GM12878 (cell line): Measurements from ENCODE around the gene FAM163B. TPM values are rescaled to one million over a fixed set of nuclear protein-coding genes. Genes with fewer than 3 reads are reported as not detected.

Source experiments
- ATAC-seq: fragments of 200-7000 bp; cut with Tn5 transposase; 3 replicates; pipeline ENCODE4 v1.9.1; 2020; ENCODE audit warnings: mild to moderate bottlenecking, moderate library complexity
- BruUV-seq: library from RNA; stranded (reverse); fragments of 400-500 nt; replicated peaks from 2 replicates; lab custom pipeline; 2021; lab: Mats Ljungman, UMichigan
- CTCF ChIA-PET: fragments of 300-600 bp; sonication (Branson Sonifier 250); formaldehyde crosslinking; extraction: SDS; loops from one replicate; lab custom pipeline; 2021; ENCODE audit warnings: inconsistent platforms; lab: Yijun Ruan, JAX
- POLR2A ChIA-PET: fragments of 350-600 bp; formaldehyde crosslinking; extraction: SDS; loops from one replicate; lab custom pipeline; 2021; ENCODE audit warnings: inconsistent platforms; lab: Charles Lee
- RAD21 ChIA-PET: fragments of 300-600 bp; sonication (Branson Sonifier 250); formaldehyde crosslinking; loops from one replicate; lab custom pipeline; 2023; ENCODE audit warnings: antibody characterized with exemption; ENCODE audit not compliant: unreplicated experiment; lab: Charles Lee
- SMC1A ChIA-PET: fragments of 300-600 bp; sonication (Branson Sonifier 250); formaldehyde crosslinking; loops from one replicate; lab custom pipeline; 2023; ENCODE audit not compliant: unreplicated experiment, uncharacterized antibody; lab: Charles Lee
- DNase-seq: peaks from one replicate; pipeline ENCODE4 v3.0.0-alpha.2; 2011; ENCODE audit warnings: low read depth, low spot score
- FAIRE-seq: peaks from 3 replicates; lab custom pipeline; 2011; peaks lifted over from hg19 to GRCh38; lab: Jason Lieb, UNC
- H2AFZ ChIP-seq: 2 replicates; pipeline ENCODE4 v1.6.0; 2011; ENCODE audit warnings: low read depth, low read length, control low read depth; ENCODE audit not compliant: control insufficient read depth
- H3K27ac ChIP-seq: 2 replicates; pipeline ENCODE4 v1.5.1; 2011; ENCODE audit warnings: control low read depth; ENCODE audit not compliant: control insufficient read depth, insufficient read depth
- H3K27me3 ChIP-seq, 2 experiments: replicated peaks in 1 of 2; 2 replicates each; pipeline versions ENCODE4 v1.6.0 to v1.6.1; 2011; ENCODE audit warnings: low read length in 1 of 2; ENCODE audit not compliant: control insufficient read depth in 2 of 2, insufficient read depth in 2 of 2
- H3K36me3 ChIP-seq, 2 experiments: 2 replicates each; pipeline ENCODE4 v1.5.1; 2011; ENCODE audit warnings: low read length in 1 of 2; ENCODE audit not compliant: control insufficient read depth in 2 of 2, insufficient read depth in 2 of 2
- H3K4me1 ChIP-seq: 2 replicates; pipeline ENCODE4 v1.6.1; 2011; ENCODE audit warnings: mild to moderate bottlenecking, low read length, moderate library complexity, mixed read lengths; ENCODE audit not compliant: control insufficient read depth, insufficient read depth
- H3K4me2 ChIP-seq: 2 replicates; pipeline ENCODE4 v1.6.0; 2011; ENCODE audit warnings: control low read depth; ENCODE audit not compliant: control insufficient read depth, insufficient read depth
- H3K4me3 ChIP-seq: fragments of 200-600 bp; sonication (generic); 2 replicates; pipeline ENCODE4 v1.5.1; 2016
- H3K79me2 ChIP-seq: 2 replicates; pipeline ENCODE4 v1.6.0; 2011; ENCODE audit warnings: low read length; ENCODE audit not compliant: control insufficient read depth, insufficient read depth
- H3K9ac ChIP-seq: 2 replicates; pipeline ENCODE4 v1.8.0; 2011; ENCODE audit warnings: low read length, control low read depth, mixed read lengths; ENCODE audit not compliant: control insufficient read depth, insufficient read depth
- H3K9me3 ChIP-seq: replicated peaks from 3 replicates; pipeline ENCODE4 v1.5.1; 2011; ENCODE audit warnings: mild to moderate bottlenecking, low read length; ENCODE audit not compliant: control insufficient read depth, insufficient read depth
- H4K20me1 ChIP-seq: 2 replicates; pipeline ENCODE4 v1.6.0; 2011; ENCODE audit not compliant: control insufficient read depth, insufficient read depth
- ATF7 ChIP-seq: fragments of 450-650 bp; IDR thresholded peaks from 2 replicates; pipeline ENCODE4 v1.6.1; 2016; ENCODE audit warnings: low read depth, mild to moderate bottlenecking
- EED ChIP-seq: sonication (generic); IDR thresholded peaks from 2 replicates; pipeline ENCODE4 v1.6.1; 2016; ENCODE audit warnings: antibody characterized with exemption, low read depth
- JUNB ChIP-seq: IDR thresholded peaks from 2 replicates; pipeline ENCODE4 v1.6.1; 2016; ENCODE audit warnings: antibody characterized with exemption, mild to moderate bottlenecking
- JUND ChIP-seq: IDR thresholded peaks from 2 replicates; pipeline ENCODE4 v1.6.1; 2012; ENCODE audit warnings: low read depth, mild to moderate bottlenecking, low read length, improper control_type of control experiment, moderate library complexity
- NR2C2 ChIP-seq: IDR thresholded peaks from 2 replicates; pipeline ENCODE4 v1.6.1; 2011; ENCODE audit warnings: borderline replicate concordance, low read depth; ENCODE audit not compliant: control insufficient read depth, insufficient read length
- POLR2AphosphoS2 ChIP-seq: IDR thresholded peaks from 2 replicates; pipeline ENCODE4 v1.6.1; 2011; ENCODE audit warnings: low read depth, mild to moderate bottlenecking, low read length, improper control_type of control experiment, moderate library complexity
- RELA ChIP-seq: fragments of 450-650 bp; IDR thresholded peaks from 2 replicates; pipeline ENCODE4 v1.8.0; 2014; ENCODE audit warnings: borderline replicate concordance; ENCODE audit not compliant: partially characterized antibody
- STAT3 ChIP-seq: IDR thresholded peaks from 2 replicates; pipeline ENCODE4 v1.6.1; 2011; ENCODE audit warnings: low read depth, low read length, improper control_type of control experiment
- YBX1 ChIP-seq: fragments of 450-650 bp; IDR thresholded peaks from 2 replicates; pipeline ENCODE4 v1.6.1; 2016; ENCODE audit warnings: antibody characterized with exemption
- ZNF622 ChIP-seq: fragments of 450-650 bp; IDR thresholded peaks from 2 replicates; pipeline ENCODE4 v1.6.1; 2017; ENCODE audit warnings: mild to moderate bottlenecking, inconsistent platforms
- WGBS: methylation state at CpG from one replicate; pipeline ENCODE4 v1.1.6; 2016; ENCODE audit warnings: low lambda C conversion rate; ENCODE audit not compliant: insufficient replicate concordance, insufficient coverage; ENCODE audit errors: missing lambda C conversion rate; 5-methylcytosine and 5-hydroxymethylcytosine counted together
- in situ Hi-C: fragments of 300-500 bp; cut with MboI; formaldehyde crosslinking; loops from 9 replicates; pipeline ENCODE4 v1.14.3; 2018; ENCODE audit warnings: mixed read lengths
- intact Hi-C: fragments of 100-400 bp; cut with micrococcal nuclease; formaldehyde crosslinking; loops from one replicate; pipeline ENCODE4 v1.14.2; 2022; ENCODE audit not compliant: unreplicated experiment
- polyA plus RNA-seq, 11 experiments: library from polyadenylated mRNA; depleted of rRNA in 4 of 11; unstranded in 6 of 11; stranded (reverse) in 5 of 11; fragments of >200 nt; fragmentation: Nextera tagmentation in 4 of 11; fragmentation: Illumina TruSeq in 1 of 11; extraction: Ambion mirVana in 4 of 11; extraction: Trizol in 1 of 11; gene quantifications; 1 replicate in 1 of 11; 2 replicates in 10 of 11; pipeline versions ENCODE4 v1.2.1 to v1.2.3, GENCODE V29; 2011 to 2016; ENCODE audit warnings: inconsistent platforms in 2 of 11, missing spikeins in 2 of 11, low read depth in 1 of 11
- total RNA-seq, 4 experiments: library from RNA; depleted of rRNA in 3 of 4; stranded (reverse); fragments of >200 nt in 3 of 4; fragmentation: Illumina TruSeq in 1 of 4; extraction: Trizol in 1 of 4; gene quantifications; 2 replicates each; pipeline versions ENCODE4 v1.2.1 to v1.2.3, GENCODE V29; 2013 to 2021
- TF ChIP-seq, protein P1 (sequence below): fragments of 450-650 bp; IDR thresholded peaks from 2 replicates; pipeline ENCODE4 v1.6.1; 2016; ENCODE audit warnings: mild to moderate bottlenecking
- TF ChIP-seq, protein P2 (sequence below): fragments of 450-650 bp; IDR thresholded peaks from 2 replicates; pipeline ENCODE4 v1.6.1; 2018; ENCODE audit warnings: borderline replicate concordance, mild to moderate bottlenecking; ENCODE audit not compliant: partially characterized antibody
- TF ChIP-seq, protein P3 (sequence below): fragments of 450-650 bp; IDR thresholded peaks from 2 replicates; pipeline ENCODE4 v1.6.1; 2016; ENCODE audit warnings: mild to moderate bottlenecking
- TF ChIP-seq, protein P4 (sequence below): fragments of 450-650 bp; IDR thresholded peaks from 2 replicates; pipeline ENCODE4 v1.6.1; 2016; ENCODE audit warnings: mild to moderate bottlenecking, moderate library complexity, borderline replicate concordance

The FAM163B gene
- total and polyA plus RNA-seq, 10 of the 15 experiments (the other 5 are each of a cell fraction or from before 2014, with no cell fraction given) = not detected

DNA sequence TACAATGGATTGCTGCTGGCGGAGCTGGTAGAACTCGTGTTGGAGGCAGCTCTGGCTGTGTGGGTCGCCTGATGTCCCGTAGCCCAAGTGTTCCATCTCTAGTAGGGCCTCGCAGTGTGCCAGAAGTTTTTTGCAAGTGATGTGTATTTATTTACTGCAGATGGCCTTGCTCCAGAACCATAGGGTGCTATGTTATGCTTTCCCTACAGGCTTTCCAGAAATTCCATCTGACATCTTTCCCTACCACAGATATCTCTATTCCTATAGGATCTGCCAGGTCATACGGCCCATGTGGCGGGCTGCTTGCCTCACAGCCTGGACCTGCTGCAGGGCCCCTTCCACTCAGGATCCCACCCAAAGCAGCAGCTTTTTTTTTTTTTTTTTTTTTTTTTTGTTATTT, 57.7 kb downstream of the FAM163B start:
- no TSS peak for BruUV-seq
- no peak overlapping the region for H3K4me3 ChIP-seq
- no peaks in the 10 kb centered on the region for H3K36me3 ChIP-seq
- ATAC-seq = no peak
- POLR2A ChIA-PET = no interaction called here
- H3K27ac ChIP-seq = no peak overlapping the region
- H3K27me3 ChIP-seq = no peaks in the 10 kb centered on the region; a peak in 2 of 4 replicates
- in situ Hi-C loops (no loop called here), intact Hi-C loops (no loop called here)
- SMC1A ChIA-PET = no interaction called here
- no peaks in the 10 kb centered on the region for H3K9me3 ChIP-seq
- no peak for FAIRE-seq
- RAD21 ChIA-PET = no interaction called here
- no peak overlapping the region for H2AFZ ChIP-seq
- no peaks in the 10 kb centered on the region for H4K20me1 ChIP-seq
- WGBS = 47% methylated on average over 7 of the region's 7 CpGs
- H3K79me2 ChIP-seq = no peaks in the 10 kb centered on the region
- CTCF ChIA-PET = no interaction called here
- H3K9ac ChIP-seq = no peak overlapping the region
- H3K4me2 ChIP-seq = no peak overlapping the region
- DNase-seq = no peak
- H3K4me1 ChIP-seq = no peaks in the 10 kb centered on the region
- no peak for TF ChIP-seq ATF7
- TF ChIP-seq, protein P1, sequence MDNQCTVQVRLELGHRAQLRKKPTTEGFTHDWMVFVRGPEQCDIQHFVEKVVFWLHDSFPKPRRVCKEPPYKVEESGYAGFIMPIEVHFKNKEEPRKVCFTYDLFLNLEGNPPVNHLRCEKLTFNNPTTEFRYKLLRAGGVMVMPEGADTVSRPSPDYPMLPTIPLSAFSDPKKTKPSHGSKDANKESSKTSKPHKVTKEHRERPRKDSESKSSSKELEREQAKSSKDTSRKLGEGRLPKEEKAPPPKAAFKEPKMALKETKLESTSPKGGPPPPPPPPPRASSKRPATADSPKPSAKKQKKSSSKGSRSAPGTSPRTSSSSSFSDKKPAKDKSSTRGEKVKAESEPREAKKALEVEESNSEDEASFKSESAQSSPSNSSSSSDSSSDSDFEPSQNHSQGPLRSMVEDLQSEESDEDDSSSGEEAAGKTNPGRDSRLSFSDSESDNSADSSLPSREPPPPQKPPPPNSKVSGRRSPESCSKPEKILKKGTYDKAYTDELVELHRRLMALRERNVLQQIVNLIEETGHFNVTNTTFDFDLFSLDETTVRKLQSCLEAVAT = no peak
- no peak for TF ChIP-seq NR2C2
- TF ChIP-seq ZNF622 = no peak
- TF ChIP-seq, protein P2, sequence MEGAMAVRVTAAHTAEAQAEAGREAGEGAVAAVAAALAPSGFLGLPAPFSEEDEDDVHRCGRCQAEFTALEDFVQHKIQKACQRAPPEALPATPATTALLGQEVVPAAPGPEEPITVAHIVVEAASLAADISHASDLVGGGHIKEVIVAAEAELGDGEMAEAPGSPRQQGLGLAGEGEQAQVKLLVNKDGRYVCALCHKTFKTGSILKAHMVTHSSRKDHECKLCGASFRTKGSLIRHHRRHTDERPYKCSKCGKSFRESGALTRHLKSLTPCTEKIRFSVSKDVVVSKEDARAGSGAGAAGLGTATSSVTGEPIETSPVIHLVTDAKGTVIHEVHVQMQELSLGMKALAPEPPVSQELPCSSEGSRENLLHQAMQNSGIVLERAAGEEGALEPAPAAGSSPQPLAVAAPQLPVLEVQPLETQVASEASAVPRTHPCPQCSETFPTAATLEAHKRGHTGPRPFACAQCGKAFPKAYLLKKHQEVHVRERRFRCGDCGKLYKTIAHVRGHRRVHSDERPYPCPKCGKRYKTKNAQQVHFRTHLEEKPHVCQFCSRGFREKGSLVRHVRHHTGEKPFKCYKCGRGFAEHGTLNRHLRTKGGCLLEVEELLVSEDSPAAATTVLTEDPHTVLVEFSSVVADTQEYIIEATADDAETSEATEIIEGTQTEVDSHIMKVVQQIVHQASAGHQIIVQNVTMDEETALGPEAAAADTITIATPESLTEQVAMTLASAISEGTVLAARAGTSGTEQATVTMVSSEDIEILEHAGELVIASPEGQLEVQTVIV = no peak
- no peak for TF ChIP-seq JUNB
- no peak for TF ChIP-seq STAT3
- TF ChIP-seq RELA = no peak
- TF ChIP-seq POLR2AphosphoS2 = no peak
- no peak for TF ChIP-seq EED
- TF ChIP-seq JUND = no peak
- TF ChIP-seq, protein P3, sequence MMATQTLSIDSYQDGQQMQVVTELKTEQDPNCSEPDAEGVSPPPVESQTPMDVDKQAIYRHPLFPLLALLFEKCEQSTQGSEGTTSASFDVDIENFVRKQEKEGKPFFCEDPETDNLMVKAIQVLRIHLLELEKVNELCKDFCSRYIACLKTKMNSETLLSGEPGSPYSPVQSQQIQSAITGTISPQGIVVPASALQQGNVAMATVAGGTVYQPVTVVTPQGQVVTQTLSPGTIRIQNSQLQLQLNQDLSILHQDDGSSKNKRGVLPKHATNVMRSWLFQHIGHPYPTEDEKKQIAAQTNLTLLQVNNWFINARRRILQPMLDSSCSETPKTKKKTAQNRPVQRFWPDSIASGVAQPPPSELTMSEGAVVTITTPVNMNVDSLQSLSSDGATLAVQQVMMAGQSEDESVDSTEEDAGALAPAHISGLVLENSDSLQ = no peak
- no peak for TF ChIP-seq YBX1
- TF ChIP-seq, protein P4, sequence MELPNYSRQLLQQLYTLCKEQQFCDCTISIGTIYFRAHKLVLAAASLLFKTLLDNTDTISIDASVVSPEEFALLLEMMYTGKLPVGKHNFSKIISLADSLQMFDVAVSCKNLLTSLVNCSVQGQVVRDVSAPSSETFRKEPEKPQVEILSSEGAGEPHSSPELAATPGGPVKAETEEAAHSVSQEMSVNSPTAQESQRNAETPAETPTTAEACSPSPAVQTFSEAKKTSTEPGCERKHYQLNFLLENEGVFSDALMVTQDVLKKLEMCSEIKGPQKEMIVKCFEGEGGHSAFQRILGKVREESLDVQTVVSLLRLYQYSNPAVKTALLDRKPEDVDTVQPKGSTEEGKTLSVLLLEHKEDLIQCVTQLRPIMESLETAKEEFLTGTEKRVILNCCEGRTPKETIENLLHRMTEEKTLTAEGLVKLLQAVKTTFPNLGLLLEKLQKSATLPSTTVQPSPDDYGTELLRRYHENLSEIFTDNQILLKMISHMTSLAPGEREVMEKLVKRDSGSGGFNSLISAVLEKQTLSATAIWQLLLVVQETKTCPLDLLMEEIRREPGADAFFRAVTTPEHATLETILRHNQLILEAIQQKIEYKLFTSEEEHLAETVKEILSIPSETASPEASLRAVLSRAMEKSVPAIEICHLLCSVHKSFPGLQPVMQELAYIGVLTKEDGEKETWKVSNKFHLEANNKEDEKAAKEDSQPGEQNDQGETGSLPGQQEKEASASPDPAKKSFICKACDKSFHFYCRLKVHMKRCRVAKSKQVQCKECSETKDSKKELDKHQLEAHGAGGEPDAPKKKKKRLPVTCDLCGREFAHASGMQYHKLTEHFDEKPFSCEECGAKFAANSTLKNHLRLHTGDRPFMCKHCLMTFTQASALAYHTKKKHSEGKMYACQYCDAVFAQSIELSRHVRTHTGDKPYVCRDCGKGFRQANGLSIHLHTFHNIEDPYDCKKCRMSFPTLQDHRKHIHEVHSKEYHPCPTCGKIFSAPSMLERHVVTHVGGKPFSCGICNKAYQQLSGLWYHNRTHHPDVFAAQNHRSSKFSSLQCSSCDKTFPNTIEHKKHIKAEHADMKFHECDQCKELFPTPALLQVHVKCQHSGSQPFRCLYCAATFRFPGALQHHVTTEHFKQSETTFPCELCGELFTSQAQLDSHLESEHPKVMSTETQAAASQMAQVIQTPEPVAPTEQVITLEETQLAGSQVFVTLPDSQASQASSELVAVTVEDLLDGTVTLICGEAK = no peak
